ENCODE results near the gene TLX1.
A peak's percentile ranks its signal among the peaks of the same experiment; 100 is the strongest.

GRCh38 chr10:101161494-101162299 lies 30.6 kb downstream of the TLX1 start:
- TF ChIP-seq, protein P1, sequence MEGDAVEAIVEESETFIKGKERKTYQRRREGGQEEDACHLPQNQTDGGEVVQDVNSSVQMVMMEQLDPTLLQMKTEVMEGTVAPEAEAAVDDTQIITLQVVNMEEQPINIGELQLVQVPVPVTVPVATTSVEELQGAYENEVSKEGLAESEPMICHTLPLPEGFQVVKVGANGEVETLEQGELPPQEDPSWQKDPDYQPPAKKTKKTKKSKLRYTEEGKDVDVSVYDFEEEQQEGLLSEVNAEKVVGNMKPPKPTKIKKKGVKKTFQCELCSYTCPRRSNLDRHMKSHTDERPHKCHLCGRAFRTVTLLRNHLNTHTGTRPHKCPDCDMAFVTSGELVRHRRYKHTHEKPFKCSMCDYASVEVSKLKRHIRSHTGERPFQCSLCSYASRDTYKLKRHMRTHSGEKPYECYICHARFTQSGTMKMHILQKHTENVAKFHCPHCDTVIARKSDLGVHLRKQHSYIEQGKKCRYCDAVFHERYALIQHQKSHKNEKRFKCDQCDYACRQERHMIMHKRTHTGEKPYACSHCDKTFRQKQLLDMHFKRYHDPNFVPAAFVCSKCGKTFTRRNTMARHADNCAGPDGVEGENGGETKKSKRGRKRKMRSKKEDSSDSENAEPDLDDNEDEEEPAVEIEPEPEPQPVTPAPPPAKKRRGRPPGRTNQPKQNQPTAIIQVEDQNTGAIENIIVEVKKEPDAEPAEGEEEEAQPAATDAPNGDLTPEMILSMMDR (IDR thresholded peaks at IDR 0.05; ENCODE audit: low read depth, low read length, missing input control): peak; percentile 96
- TF ChIP-seq, protein P2, sequence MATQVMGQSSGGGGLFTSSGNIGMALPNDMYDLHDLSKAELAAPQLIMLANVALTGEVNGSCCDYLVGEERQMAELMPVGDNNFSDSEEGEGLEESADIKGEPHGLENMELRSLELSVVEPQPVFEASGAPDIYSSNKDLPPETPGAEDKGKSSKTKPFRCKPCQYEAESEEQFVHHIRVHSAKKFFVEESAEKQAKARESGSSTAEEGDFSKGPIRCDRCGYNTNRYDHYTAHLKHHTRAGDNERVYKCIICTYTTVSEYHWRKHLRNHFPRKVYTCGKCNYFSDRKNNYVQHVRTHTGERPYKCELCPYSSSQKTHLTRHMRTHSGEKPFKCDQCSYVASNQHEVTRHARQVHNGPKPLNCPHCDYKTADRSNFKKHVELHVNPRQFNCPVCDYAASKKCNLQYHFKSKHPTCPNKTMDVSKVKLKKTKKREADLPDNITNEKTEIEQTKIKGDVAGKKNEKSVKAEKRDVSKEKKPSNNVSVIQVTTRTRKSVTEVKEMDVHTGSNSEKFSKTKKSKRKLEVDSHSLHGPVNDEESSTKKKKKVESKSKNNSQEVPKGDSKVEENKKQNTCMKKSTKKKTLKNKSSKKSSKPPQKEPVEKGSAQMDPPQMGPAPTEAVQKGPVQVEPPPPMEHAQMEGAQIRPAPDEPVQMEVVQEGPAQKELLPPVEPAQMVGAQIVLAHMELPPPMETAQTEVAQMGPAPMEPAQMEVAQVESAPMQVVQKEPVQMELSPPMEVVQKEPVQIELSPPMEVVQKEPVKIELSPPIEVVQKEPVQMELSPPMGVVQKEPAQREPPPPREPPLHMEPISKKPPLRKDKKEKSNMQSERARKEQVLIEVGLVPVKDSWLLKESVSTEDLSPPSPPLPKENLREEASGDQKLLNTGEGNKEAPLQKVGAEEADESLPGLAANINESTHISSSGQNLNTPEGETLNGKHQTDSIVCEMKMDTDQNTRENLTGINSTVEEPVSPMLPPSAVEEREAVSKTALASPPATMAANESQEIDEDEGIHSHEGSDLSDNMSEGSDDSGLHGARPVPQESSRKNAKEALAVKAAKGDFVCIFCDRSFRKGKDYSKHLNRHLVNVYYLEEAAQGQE (IDR thresholded peaks at IDR 0.05): no peak
- TF ChIP-seq RAD21 (IDR thresholded peaks at IDR 0.05) (peak; percentile 84 to 92), MAX (IDR thresholded peaks at IDR 0.05) (no peak), JUND (IDR thresholded peaks at IDR 0.05) (no peak), GABPA (IDR thresholded peaks at IDR 0.05 in 1 of 2, conservative IDR thresholded peaks at IDR 0.05 in 1 of 2) (no peak), SP1 (IDR thresholded peaks at IDR 0.05) (no peak), RXRA (IDR thresholded peaks at IDR 0.05) (no peak), NR2F2 (IDR thresholded peaks at IDR 0.05) (no peak), YY1 (IDR thresholded peaks at IDR 0.05) (no peak), EGR1 (IDR thresholded peaks at IDR 0.05; ENCODE audit: low read depth in 2 of 2) (no peak)
- TF ChIP-seq, protein P3, sequence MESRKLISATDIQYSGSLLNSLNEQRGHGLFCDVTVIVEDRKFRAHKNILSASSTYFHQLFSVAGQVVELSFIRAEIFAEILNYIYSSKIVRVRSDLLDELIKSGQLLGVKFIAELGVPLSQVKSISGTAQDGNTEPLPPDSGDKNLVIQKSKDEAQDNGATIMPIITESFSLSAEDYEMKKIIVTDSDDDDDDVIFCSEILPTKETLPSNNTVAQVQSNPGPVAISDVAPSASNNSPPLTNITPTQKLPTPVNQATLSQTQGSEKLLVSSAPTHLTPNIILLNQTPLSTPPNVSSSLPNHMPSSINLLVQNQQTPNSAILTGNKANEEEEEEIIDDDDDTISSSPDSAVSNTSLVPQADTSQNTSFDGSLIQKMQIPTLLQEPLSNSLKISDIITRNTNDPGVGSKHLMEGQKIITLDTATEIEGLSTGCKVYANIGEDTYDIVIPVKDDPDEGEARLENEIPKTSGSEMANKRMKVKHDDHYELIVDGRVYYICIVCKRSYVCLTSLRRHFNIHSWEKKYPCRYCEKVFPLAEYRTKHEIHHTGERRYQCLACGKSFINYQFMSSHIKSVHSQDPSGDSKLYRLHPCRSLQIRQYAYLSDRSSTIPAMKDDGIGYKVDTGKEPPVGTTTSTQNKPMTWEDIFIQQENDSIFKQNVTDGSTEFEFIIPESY (IDR thresholded peaks at IDR 0.05): no peak
- TF ChIP-seq, protein P4, sequence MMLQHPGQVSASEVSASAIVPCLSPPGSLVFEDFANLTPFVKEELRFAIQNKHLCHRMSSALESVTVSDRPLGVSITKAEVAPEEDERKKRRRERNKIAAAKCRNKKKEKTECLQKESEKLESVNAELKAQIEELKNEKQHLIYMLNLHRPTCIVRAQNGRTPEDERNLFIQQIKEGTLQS (IDR thresholded peaks at IDR 0.05): no peak
